Retina (tissue), 1 donor: ENCODE results near the gene ST7.

ENCODE experiments used
- DNase-seq: peaks from one replicate; pipeline ENCODE4 v3.0.0-alpha.2; 2016

Gene ST7

GRCh38 chr7:117134411-117134810 is 181.1 kb downstream of the ST7 start:
- no peak for DNase-seq

GRCh38 chr7:117134889-117135552 is 181.7 kb downstream of the ST7 start:
- DNase-seq = no peak

- no peak for DNase-seq
Measured at GRCh38 chr7:117135553-117135891, 182.2 kb downstream of the ST7 start.

GRCh38 chr7:117137868-117138267 is 184.6 kb downstream of the ST7 start:
- DNase-seq = no peak

GRCh38 chr7:117138495-117138894 is 185.2 kb downstream of the ST7 start:
- no peak for DNase-seq

- DNase-seq = no peak
Measured at GRCh38 chr7:117138981-117139380, 185.7 kb downstream of the ST7 start.

- DNase-seq = no peak
Measured at GRCh38 chr7:117139397-117139984, 186.2 kb downstream of the ST7 start.

GRCh38 chr7:117140921-117141320 is 187.6 kb downstream of the ST7 start:
- DNase-seq = no peak

GRCh38 chr7:117143066-117143465 is 189.8 kb downstream of the ST7 start:
- no peak for DNase-seq

- DNase-seq = no peak
Measured at GRCh38 chr7:117143580-117143979, 190.3 kb downstream of the ST7 start.

GRCh38 chr7:117145333-117145732 is 192.0 kb downstream of the ST7 start:
- DNase-seq = no peak

GRCh38 chr7:117146059-117146458 is 192.8 kb downstream of the ST7 start:
- no peak for DNase-seq

GRCh38 chr7:117146511-117146910 is 193.2 kb downstream of the ST7 start:
- no peak for DNase-seq

- DNase-seq = no peak
Measured at GRCh38 chr7:117148971-117149370, 195.7 kb downstream of the ST7 start.

- DNase-seq = no peak
Measured at GRCh38 chr7:117149692-117150091, 196.4 kb downstream of the ST7 start.

GRCh38 chr7:117152213-117153007 is 199.1 kb downstream of the ST7 start:
- no peak for DNase-seq

- no peak for DNase-seq
Measured at GRCh38 chr7:117153016-117153545, 199.8 kb downstream of the ST7 start.

GRCh38 chr7:117154721-117155120 is 201.4 kb downstream of the ST7 start:
- DNase-seq = no peak

- DNase-seq = no peak
Measured at GRCh38 chr7:117155694-117156093, 202.4 kb downstream of the ST7 start.

GRCh38 chr7:117157241-117158209 is 204.2 kb downstream of the ST7 start:
- no peak for DNase-seq

- no peak for DNase-seq
Measured at GRCh38 chr7:117158941-117159697, 205.8 kb downstream of the ST7 start.

- no peak for DNase-seq
Measured at GRCh38 chr7:117163101-117163500, 209.8 kb downstream of the ST7 start.
